Measurements from ENCODE around the gene SPEN.

DNA sequence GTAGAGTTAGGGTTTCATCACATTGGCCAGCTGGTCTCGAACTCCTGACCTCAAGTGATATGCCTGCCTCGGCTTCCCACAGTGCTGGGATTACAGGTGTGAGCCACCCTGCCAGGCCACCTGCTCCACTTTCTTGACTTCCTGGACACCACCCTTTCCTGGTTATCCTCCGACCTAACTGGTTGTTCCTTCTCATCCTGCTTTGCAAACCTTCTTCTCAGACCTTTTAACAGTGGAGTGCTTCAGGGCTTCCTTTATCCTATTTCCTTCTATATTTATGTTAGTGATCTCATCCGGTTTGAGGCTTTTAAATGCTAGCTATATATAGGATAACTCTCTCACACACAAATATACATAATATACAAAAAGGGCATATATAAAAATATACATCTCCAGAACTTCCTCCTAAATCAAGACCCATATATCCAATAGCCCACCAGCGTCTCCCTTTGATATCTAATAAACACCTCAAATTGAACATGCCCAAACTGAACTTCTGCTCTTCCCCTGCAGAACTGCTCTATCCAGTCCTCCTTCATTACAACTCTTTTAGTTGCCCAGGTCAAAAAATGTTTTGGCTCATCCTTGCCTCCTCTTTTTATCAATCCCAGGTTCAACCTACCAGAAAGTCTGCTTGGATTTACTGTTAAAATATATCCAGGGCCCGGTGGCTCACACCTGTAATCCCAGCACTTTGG, 20.5 kb upstream of the SPEN start:
- TF ChIP-seq CTCF (IDR thresholded peaks at IDR 0.05) = no peak
- no peak for TF ChIP-seq POLR2A (IDR thresholded peaks at IDR 0.05)

Data from uterus (tissue), 2 donors.